Fibroblast of villous mesenchyme (primary cell): ENCODE results near the gene SLC34A3. TPM values are rescaled to one million over a fixed set of nuclear protein-coding genes. Genes with fewer than 3 reads are reported as not detected.

ENCODE experiments used
- DNase-seq: peaks from one replicate; pipeline ENCODE4 v3.0.0-alpha.2; 2010; ENCODE audit warnings: low read depth
- H3K4me3 ChIP-seq: 2 replicates; pipeline ENCODE4 v1.5.1; 2011; ENCODE audit warnings: low read depth, mild to moderate bottlenecking, low read length
- CTCF ChIP-seq: IDR thresholded peaks from 2 replicates; pipeline ENCODE4 v1.5.1; 2012; ENCODE audit warnings: low read depth, mild to moderate bottlenecking, low read length; ENCODE audit not compliant: insufficient read depth
- total RNA-seq: library from RNA; depleted of rRNA; stranded (reverse); fragments of >200 nt; gene quantifications from 2 replicates; pipeline ENCODE4 v1.2.3, GENCODE V29; 2012

SLC34A3 gene
- total RNA-seq, 1 donor: not detected

GRCh38 chr9:137217276-137218211 is 13.2 kb upstream of the SLC34A3 start:
- H3K4me3 ChIP-seq: peak overlapping the region; percentile 46
- DNase-seq: peak; percentile 52
- TF ChIP-seq CTCF: no peak

GRCh38 chr9:137218212-137218753 is 12.4 kb upstream of the SLC34A3 start:
- no peak overlapping the region for H3K4me3 ChIP-seq
- no peak for DNase-seq
- TF ChIP-seq CTCF: no peak

- no peak overlapping the region for H3K4me3 ChIP-seq
- peak; percentile 54 for DNase-seq
- no peak for TF ChIP-seq CTCF
These were observed 11.9 kb upstream of the SLC34A3 start for GRCh38 chr9:137218754-137219271.

GRCh38 chr9:137219757-137220316 is 10.9 kb upstream of the SLC34A3 start:
- no peak overlapping the region for H3K4me3 ChIP-seq
- no peak for DNase-seq
- no peak for TF ChIP-seq CTCF

GRCh38 chr9:137220317-137221094 is 10.2 kb upstream of the SLC34A3 start:
- no peak for TF ChIP-seq CTCF
- no peak for DNase-seq
- H3K4me3 ChIP-seq: no peak overlapping the region

GRCh38 chr9:137221095-137221505 is 9.6 kb upstream of the SLC34A3 start:
- TF ChIP-seq CTCF: no peak
- no peak for DNase-seq
- no peak overlapping the region for H3K4me3 ChIP-seq
